Measurements from ENCODE around the gene USP3.

DNA sequence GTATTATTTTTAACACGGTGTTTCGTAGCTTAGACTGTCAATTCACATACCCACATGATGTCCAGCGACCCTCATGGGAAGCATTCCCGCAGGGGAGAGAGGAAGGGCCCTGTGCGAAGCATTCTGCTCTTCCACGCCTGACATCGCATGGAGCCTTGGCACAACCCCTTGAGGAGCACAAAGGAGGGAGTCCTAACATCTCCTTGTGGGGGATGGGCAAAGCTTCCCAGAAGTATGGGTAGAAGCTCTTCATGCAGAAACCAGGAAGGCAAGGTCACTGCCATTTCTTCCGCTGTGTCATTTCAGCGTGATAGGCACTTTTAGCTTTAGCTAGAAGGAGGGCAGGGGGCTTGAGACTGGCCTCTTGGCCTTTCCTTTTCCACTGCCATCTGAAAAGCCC lies 28.7 kb upstream of the USP3 start:
- TF ChIP-seq, protein P1, sequence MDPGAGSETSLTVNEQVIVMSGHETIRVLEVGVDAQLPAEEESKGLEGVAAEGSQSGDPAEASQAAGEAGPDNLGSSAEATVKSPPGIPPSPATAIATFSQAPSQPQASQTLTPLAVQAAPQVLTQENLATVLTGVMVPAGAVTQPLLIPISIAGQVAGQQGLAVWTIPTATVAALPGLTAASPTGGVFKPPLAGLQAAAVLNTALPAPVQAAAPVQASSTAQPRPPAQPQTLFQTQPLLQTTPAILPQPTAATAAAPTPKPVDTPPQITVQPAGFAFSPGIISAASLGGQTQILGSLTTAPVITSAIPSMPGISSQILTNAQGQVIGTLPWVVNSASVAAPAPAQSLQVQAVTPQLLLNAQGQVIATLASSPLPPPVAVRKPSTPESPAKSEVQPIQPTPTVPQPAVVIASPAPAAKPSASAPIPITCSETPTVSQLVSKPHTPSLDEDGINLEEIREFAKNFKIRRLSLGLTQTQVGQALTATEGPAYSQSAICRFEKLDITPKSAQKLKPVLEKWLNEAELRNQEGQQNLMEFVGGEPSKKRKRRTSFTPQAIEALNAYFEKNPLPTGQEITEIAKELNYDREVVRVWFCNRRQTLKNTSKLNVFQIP (CRISPR knock-in tag; IDR thresholded peaks at IDR 0.05; ENCODE audit: borderline replicate concordance, low read depth) = no peak
- TF ChIP-seq RARB (CRISPR knock-in tag; IDR thresholded peaks at IDR 0.05) (no peak), GLIS3 (CRISPR knock-in tag; IDR thresholded peaks at IDR 0.05) (no peak), ZC3H10 (CRISPR knock-in tag; IDR thresholded peaks at IDR 0.05) (no peak)

Data from SK-N-SH treated with all-trans-retinoic acid at 6 μM for 48 hours (cell line).